Stimulated activated CD4-positive, alpha-beta T cell treated with anti-CD3 and anti-CD28 coated beads, Interleukin-12 subunit alpha, Interleukin-12 subunit beta, amount 100 ng/mL, for 4 hours (primary cell): ENCODE results near the gene TMEM163.
"Not testable (repeated sequence)": the region's sequence is repeated elsewhere in the genome, so short reads cannot be mapped to it uniquely, and the experiment has no call there.

ENCODE experiments used
- DNase-seq: peaks from one replicate; pipeline ENCODE4 v3.0.0-alpha.2; 2020

Gene TMEM163

DNA sequence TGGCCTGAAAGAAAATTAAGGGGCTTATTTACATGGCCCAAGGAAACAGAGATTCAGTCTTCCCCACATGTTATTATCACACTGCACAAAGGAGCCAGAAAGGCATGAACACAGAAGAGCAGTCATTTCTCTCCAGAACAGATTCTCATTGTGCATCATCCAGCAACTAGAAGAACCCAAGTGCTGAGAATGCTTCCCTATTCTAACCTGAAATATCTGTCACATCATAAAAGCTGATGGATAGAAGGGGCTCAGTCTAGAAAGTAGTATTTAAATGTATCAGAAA lies 145.8 kb downstream of the TMEM163 start:
- DNase-seq: no peak

- DNase-seq: no peak
These were observed 146.3 kb downstream of the TMEM163 start for GRCh38 chr2:134572314-134573084.

GRCh38 chr2:134570676-134571075 lies 148.1 kb downstream of the TMEM163 start:
- DNase-seq: no peak

GRCh38 chr2:134568413-134568812 lies 150.4 kb downstream of the TMEM163 start:
- DNase-seq: no peak

DNA sequence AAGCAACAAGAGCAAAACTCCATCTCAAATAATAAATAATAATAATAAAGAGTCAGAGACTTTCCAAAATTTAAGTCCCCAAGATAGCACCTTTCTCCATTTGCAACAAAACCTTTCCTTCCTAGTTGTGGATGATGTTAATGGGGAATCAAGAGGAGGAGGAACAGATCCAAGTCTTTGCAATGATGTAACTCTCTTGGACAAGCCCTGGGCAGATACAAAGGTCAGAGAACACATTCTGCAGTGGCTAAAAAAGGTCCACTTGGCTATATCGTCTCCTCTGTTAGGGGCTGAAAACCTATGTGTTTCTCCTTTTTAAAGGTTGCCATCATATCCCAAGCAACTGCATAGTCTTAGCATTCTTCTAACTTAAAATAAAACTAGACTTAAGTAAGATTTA lies 151.1 kb downstream of the TMEM163 start:
- no peak for DNase-seq

GRCh38 chr2:134564955-134565354 lies 153.8 kb downstream of the TMEM163 start:
- not testable (repeated sequence) for DNase-seq

DNA sequence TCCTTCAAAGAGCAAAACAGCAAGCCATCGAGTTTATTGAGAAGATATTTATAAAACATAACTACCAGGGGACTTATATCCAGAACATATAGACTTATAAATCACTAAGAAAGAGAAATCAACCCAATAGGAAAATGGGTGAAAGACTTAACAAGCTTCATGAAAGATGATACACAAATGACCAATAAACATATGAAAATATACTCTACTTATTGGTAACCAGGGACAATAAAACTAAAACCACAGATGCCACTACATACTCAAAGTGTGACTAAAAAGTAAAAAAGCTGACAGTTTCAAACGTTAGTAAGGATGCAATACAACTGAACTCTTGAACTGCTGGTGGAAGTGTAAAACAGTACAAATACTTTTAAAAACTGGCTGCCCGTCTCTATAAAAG lies 154.3 kb downstream of the TMEM163 start:
- no peak for DNase-seq

GRCh38 chr2:134558208-134558830 lies 160.5 kb downstream of the TMEM163 start:
- DNase-seq: no peak

- no peak for DNase-seq
These were observed 163.4 kb downstream of the TMEM163 start for GRCh38 chr2:134555411-134555810.

DNA sequence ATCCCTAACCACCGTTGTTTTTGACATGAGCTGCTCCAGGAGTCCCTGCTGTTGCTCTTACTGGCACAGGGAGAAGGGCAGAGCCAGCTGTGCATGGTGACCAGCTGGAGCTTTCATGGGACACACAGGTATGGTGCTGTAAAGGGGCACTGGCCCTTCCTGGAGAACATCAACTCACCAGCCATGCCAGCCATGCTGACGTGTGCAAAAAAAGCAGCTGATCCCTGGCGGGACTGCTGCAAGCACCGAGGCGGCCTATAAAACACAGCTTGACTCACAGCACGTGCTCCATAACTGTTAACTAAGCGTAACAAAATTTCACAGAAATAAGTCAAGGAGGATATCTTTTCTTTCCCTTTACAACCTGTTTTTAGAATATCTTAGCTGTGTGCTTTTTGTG lies 165.1 kb downstream of the TMEM163 start:
- no peak for DNase-seq

GRCh38 chr2:134550566-134551164 lies 168.1 kb downstream of the TMEM163 start:
- no peak for DNase-seq

DNA sequence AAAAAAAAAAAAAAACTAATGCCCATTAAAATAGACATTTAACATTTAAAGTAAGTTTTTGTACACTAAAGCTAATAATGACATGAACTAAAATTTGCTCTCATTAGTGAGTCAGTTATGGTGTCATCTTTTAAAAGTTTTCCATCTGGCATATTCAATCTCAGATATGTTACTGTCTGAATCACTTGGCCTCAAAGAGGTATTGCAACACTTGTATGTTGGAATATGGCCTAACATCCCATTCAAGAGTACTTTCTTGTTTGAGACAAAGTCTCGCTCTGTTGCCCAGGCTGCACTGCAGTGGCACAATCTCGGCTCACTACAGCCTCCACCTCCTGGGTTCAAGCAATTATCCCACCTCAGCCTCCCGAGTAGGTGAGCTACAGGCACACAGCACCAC lies 169.7 kb downstream of the TMEM163 start:
- DNase-seq: no peak

DNA sequence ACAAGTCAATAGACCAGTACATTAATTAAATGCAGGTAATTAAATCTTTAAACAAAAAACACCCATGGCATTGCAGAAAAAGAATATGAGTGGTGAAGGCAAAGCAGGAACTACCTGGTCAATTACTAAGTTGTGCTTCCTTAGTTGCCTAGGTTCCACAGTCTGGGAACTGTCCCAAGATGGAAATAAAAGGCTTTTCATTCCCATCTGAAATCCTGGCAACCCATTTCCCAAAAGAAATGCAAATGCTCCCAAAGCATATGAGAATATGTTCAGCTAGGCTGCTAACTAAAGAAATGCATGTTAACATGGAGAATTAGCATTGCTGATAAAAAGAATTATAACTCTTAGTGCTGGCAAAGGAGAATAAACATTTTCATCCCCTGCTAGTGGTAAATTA lies 177.8 kb downstream of the TMEM163 start:
- DNase-seq: no peak

GRCh38 chr2:134539981-134540380 lies 178.8 kb downstream of the TMEM163 start:
- no peak for DNase-seq

DNA sequence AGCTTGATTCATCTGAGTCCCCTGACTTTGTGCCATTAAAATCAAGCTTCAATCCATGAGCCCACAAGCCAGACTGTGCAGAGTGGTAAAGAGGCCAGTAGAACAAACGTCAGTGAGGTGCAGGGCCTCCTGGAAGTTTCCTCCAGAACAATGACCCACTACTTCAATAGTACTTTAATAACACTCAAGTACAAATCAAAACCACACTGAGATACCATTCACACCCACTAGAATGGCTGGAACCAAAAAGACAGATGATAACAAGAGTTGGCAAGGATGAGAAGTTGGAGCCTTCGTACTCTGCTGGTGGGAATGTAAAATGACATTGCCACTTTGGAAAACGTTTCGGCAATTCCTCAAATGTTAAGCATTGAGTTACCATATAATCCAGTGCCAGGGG lies 181.1 kb downstream of the TMEM163 start:
- DNase-seq: no peak

DNA sequence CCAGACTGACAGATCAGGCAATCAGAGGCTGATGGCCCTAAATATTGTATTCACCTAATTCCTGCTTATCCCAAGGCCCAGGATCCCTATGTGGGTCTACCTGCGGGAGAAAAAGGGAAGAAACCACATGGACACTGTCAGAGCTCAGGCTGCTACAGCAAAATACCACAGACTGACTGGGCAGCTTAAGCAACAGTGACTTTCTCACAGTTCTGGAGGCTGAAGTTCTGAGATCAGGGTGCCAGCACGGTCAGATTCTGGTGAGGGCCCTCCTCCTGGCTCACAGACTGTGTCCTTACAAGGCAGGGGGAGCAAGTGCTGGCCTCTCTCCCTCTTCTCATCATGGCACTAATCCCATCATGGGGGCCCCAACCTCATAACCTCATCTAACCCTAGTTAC lies 181.7 kb downstream of the TMEM163 start:
- DNase-seq: no peak

DNA sequence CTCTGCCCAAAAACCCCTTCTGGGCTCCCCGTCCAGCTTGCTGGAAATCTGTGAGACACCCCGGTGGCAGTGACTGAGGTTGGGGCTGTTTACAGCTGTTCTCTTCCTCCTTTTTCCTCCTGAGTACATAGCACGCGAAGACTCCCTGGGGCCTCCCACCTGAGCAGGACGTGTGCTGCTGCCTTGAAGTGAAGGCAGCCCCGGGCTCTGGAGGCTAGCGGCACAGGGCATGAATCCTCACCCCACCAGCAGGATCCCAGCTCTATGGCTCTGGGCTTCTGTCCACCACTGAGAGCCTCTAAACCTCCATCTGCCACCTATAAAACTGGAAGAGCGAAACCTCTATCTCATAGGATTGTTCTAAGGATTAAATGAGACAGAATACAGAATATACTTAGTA lies 182.5 kb downstream of the TMEM163 start:
- DNase-seq: no peak

- DNase-seq: no peak
These were observed 186.3 kb downstream of the TMEM163 start for GRCh38 chr2:134532537-134532936.

DNA sequence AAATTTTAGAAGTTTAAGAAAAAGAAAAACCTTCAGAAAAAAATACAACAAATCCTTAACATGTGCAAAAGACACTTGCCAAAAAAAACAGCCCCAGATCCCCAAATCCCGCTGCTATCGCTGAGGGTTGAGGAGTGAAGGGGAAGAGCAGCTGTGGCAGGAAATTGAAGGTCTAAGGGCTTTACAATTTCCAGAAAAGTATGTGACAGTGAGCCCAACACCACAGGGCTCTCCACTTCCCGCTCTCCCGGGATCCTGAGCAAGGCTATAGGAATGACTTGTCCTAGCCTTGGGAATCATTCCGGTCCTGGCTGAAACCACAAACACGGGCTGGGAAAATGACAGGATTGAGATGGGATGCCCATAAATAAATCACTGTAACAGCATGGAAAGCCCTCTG lies 191.4 kb downstream of the TMEM163 start:
- DNase-seq: no peak

- DNase-seq: no peak
These were observed 196.0 kb downstream of the TMEM163 start for GRCh38 chr2:134522496-134523455.

- DNase-seq: no peak
These were observed 200.7 kb downstream of the TMEM163 start for GRCh38 chr2:134518101-134518500.

GRCh38 chr2:134515137-134515536 lies 203.7 kb downstream of the TMEM163 start:
- DNase-seq: no peak

DNA sequence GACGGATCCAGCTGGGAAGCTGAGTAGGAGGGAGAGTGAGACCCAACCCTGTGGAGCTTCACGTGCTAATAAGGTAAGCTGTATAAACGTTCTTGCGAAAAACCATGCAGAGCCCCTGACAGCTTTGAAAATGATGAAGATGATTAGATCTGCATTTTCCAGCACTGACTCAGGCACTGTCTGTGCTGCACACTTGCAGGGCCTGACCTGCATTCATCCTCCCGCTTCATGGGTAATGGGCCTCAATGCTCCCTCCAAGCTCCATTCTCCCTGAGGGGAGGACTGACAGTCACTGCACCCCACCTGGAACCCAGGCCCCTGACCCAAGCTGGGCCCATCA lies 205.4 kb downstream of the TMEM163 start:
- DNase-seq: no peak
